Stimulated activated CD4-positive, alpha-beta T cell treated with anti-CD3 and anti-CD28 coated beads, Interleukin-1b, Interleukin-23, amount 100 ng/mL, for 48 hours (primary cell): ENCODE data around the gene NIPAL3.
"Not testable (repeated sequence)": the region's sequence is repeated elsewhere in the genome, so short reads cannot be mapped to it uniquely, and the experiment has no call there.

Experiments used
- DNase-seq: peaks from one replicate; pipeline ENCODE4 v3.0.0-alpha.2; 2020

Gene NIPAL3

GRCh38 chr1:24463776-24464735 lies 48.5 kb downstream of the NIPAL3 start:
- DNase-seq, result no peak

DNA sequence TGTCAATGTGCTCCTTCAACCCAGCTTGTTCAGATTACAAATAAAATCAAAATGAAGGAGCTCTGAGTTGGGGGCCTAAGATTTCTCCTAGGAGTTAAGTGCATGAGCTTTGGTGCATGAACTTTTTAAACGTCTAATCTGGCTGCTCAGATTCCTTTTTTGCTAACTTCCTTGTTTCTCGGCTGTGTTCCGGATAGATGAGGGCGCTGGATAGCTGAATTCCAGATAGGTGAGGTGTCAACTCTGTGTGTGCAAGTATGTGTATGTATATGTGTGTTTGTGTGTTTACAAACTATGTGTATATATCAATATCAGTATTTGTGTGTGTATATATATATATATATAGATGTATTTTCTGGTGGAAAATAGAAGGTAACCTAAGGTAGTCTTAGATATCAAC lies 49.5 kb downstream of the NIPAL3 start:
- no peak for DNase-seq

DNA sequence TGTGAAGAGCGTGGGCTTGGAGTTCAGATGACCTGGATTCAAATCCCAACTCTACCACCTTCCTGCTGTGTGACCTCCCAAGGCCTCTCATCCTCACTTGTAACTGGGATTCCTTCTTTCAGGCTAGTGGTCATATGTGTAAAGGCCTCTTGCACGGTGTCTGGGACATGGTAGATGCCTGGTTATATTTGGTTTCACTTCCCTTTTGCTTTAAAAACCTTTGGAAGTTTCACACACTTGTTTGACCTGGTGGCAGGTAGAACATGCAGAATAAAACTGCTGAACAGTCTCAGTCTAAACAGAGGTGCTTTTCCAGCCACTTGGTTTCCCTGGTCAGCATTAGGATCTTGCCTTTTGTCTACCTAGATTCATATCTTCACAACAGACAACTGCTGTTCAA lies 50.0 kb downstream of the NIPAL3 start:
- no peak for DNase-seq

DNA sequence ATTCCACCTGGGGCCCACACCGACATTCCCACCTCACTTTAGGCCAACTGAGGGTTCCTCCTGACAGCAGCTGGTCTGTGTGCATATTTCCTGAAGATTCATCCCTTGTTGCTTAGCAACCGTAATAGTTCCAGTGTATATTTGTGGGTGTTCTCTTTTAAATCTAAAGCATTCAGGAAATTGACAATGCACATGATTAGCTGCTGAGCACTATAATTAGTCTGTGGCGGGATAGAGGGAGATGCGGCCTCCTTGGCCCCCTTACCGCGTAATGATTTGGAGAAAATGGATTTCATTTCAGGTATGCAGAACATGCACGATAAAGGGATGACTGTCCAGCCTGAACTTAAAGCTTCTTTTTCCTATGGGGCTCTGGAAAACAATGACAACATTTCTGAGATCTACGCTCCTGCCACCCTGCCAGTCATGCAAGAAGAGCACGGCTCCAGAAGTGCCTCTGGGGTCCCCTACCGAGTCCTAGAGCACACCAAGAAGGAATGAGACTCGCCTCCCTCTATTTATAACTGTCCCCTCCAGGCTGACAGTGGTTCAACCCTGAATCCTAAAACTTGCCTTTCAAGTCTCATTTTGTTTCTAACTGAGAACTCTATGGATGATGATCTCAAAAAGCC lies 53.2 kb downstream of the NIPAL3 start:
- no peak for DNase-seq

GRCh38 chr1:24470592-24470991 lies 55.0 kb downstream of the NIPAL3 start:
- no peak for DNase-seq

DNA sequence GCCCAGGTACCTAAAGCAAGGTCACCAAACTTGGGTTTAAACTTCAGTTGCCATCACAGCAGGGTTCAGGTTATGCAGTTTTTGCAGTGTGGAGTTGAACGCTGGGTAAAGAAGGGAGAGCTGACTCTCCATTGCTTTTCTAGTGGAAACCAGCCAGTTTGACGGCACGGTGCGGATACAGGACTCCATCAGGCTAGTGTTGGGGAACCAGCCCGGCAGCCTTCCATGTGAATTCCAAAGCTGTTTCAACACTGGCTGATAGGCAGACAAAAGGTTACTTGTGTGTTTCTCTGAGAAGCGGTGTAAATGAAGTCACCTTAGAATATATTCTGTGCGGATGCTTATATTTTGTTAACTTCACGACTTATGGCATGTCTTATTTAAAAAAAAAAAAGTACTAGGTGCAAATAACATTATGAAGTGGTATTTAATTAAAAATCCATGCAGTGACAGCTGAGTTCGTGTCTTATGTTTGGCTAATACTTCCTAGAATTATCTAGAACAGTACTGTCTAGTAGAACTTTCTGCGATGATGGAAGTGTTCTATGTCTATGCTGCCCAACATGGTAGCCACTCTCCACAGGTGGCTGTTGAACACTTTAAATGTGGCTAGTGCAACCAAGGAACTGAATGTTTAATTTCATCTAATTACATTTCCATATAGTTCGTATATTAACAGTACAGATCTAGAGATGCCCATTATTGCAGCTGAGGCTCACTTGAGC lies 57.1 kb downstream of the NIPAL3 start:
- no peak for DNase-seq

DNA sequence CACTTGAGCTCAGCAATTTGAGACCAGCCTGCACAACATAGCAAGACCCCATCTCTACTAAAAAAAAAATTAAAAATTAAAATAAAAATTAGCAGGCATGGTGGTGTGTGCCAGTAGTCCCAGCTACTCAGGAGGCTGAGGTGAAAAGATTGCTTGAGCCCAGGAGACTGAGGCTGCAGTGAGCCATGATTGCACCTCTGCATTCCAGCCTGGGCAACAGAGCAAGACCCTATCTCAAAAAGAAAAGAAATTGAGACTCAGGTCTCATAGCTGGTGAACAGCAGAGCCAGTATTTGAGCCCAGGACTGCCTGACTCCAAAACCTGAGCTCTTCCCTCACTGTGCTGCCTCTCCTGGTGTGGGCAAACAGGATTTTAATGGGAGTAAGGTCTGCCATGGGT lies 58.6 kb downstream of the NIPAL3 start:
- DNase-seq, result no peak

DNA sequence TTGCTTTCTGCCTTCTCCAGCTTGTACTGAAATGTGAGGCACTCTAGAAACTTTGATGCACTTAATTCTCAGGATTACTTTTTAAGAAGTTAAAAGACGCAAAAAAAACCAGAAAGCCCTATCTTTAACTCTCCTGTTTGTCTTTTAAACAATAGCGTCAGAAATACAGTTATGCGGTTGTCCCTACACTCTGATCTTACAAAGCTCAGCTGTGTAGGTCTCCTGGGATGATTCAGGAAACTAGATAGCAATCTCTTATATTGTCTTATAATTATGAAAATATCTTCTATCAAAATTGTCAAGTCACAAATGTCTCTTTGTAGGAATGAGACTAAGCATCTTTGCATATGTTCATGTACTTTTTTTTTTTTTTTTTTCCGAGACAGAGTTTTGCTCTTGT lies 60.1 kb downstream of the NIPAL3 start:
- no peak for DNase-seq

- DNase-seq, result no peak
Observed at GRCh38 chr1:24476571-24476970, 61.0 kb downstream of the NIPAL3 start.

DNA sequence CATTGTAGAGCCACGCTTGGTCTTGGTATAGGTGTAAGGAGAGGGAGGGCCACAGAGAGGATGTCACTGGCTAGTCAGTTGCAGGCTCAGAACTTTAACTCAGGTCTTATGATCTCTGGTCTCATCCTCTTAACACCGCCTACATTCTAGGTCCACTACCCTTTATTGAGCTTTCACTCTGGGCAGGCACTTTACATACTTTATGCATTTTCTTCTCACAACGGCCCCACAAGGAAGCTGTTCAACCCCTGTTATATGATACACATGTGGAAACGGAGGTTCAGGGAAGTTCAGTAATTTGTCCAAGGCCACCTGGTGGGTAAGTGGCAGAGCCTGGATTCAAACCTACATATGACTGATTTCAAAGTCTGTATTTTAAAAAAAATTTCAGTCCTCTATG lies 61.7 kb downstream of the NIPAL3 start:
- DNase-seq, result no peak

DNA sequence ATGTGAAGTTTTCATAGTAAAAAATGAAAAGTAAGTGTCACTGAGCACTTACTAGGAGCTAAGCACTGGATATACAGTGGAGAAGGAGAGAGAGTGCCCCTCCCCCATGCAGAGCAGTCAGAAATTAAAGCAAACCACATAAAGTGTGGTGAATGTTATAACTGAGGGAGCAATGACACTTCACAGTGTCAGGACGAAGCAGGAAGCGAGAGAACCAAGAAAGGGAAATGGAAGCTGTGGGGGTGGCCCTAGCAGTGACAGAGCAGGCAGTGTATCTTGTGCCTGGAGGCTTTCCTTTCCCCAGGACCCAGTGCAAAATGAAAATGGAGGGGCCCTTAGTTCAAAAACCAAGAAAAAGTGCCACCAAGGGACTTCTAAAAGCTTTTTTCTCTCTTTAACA lies 65.5 kb downstream of the NIPAL3 start:
- DNase-seq, result peak; percentile 73

DNA sequence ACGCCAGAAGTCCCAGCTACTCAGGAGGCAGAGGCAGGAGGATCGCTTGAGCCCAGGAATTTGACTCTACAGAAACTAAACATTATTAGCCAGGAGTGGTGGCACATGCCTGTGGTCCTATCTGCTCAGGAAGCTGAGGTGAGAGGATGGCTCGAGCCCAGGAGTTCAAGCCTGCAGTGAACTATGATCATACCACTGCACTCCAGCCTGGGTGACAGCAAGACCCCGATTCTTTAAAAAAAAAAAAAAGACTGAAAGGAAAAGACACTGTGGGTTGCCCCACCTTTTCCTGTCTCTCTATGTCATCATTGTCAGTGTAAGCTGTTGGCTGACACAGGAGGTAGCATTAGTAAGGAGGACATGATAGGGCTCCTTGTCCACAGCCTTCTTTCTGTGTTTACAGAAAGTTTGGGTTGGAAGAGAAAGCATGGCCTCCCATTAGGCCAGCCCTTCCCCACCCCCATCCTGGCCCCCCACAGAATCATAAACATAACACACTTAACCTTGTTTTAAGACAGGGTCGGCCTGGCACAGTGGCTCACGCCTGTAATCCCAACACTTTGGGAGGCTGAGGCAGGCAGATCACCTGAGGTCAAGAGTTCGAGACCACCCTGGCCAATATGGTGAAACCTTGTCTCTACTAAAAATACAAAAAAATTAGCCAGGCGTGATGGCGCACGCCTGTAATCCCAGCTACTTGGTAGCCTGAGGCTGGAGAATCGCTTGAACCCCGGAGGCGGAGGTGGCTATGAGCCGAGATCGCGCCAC lies 66.4 kb downstream of the NIPAL3 start:
- no peak for DNase-seq

- peak; percentile 54 for DNase-seq
Observed at GRCh38 chr1:24483441-24483840, 67.8 kb downstream of the NIPAL3 start.

DNA sequence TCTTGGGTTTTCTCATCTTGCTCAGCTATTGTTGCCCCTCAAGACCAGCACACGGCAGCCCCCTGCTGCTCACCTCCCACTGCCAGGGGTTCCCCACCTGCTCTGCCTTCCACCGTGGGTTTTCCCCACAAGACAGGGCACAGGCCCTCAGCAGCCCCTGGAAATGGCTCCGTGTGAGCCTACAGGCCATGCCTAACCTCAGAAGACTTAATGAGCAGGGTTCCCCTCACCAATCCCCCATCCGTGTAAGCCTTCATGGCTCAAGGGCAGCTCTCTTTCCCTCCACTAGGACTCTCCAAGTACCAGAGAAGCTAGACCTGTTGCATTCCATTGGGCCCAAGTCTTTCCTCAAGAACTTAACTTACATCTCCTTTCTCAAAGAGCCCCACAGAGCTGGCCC lies 68.6 kb downstream of the NIPAL3 start:
- DNase-seq, result no peak

DNA sequence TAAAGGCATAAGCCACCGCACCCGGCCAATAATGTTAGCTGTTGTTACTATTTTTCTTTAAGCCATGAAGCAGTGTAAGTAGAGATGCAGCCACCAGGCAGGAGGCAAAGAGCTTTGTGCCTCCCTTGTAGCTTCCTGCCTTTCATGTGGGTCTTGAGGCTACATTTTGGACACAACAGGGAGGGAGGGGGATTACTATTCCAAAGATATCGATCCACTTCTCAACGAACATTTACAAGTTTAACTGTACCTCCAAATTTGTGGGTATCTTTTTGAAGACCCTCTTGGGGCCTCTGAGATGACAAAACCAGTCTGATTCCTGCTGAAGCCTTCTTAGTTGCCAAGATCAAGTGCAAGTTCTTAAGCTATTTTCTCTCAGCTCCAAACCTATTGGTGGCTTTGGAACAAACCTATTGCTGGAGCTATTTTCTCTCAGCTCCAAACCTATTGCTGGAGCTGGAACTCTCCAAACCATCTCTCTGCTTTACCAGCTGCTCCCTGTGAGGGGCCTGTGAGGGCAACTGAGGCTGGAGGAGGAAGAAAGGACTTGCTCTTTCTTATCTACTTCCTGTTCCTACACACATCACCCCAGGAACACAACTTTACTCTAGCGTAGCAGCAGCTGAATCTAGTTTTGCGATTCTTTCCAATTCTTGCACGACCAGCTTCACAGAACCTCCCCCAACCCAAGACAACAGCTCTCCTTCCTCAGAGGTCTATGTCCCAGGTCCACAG lies 70.9 kb downstream of the NIPAL3 start:
- DNase-seq, result no peak

DNA sequence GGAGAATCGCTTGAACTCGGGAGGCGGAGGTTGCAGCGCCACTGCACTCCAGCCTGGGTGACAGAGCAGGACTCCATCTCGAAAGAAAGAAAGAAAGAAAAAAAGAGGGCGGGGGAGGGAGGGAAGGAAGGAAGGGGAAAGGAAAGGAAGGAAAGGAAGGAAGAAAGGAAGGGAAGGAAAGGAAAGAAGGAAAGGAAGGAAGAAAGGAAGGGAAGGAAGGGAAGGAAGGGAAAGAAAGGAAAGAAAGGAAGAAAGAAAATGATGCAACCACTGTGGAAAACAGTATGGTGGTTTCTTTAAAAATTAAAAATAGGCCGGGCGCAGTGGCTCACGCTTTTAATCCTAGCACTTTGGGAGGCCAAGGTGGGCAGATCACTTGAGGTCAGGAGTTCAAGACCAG lies 71.9 kb downstream of the NIPAL3 start:
- no peak for DNase-seq

DNA sequence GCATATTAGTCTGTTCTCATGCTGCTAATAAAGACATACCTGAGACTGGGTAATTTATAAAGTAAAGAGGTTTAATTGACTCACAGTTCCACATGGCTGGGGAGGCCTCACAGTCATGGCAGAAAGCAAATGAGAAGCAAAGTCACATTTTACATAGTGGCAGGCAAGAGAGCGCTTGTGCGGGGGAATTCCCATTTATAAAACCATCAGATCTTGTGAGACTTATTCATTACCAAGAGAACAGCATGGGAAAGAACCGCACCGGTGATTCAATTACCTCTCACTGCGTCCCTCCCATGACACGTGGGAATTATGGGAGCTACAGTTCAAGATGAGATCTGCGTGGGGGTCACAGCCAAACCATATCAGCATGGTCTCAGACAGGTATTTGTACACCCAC lies 72.6 kb downstream of the NIPAL3 start:
- DNase-seq, result peak; percentile 81

GRCh38 chr1:24489674-24490073 lies 74.1 kb downstream of the NIPAL3 start:
- no peak for DNase-seq

- DNase-seq, result no peak
Observed at GRCh38 chr1:24490101-24490781, 74.6 kb downstream of the NIPAL3 start.

DNA sequence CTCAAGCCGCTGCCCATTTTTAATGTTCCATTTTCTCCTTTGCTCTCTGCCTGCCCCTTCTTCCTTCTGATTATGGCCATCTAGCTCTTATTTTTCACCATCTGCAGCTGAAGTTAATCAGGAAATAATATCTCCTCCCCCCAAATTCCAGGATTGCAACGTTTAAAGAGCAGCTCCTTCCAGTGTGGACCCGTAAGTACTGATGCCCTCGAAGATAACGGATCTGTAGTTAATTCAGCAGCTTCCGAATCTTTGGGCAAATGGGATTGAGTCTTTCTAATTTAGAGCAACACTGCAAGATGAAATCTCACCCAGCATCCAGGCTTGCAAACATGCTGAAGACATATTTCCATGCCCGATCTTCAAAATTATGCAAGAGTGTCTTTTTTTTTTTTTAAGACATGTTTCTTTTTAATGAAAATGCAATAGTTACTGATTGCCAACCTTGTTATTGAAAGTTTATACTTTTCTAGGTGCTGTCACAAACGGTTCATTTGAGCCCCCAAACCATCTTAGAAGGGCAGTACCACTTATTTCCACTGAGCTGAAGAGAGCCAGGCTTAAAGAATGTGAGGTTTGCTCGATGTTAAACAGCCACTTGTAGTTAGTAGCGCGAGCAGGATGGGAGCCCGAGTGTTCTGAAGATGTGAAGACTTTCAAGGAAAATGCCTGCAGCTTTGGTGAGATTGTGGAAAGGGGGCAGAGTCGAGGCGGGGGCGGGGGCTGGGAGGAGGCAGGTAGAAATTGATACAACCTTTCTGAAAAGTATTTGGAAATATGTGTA lies 76.2 kb downstream of the NIPAL3 start:
- no peak for DNase-seq

GRCh38 chr1:24492935-24493334 lies 77.3 kb downstream of the NIPAL3 start:
- DNase-seq, result not testable (repeated sequence)
